ENCODE data around the gene SRGN.

DNA sequence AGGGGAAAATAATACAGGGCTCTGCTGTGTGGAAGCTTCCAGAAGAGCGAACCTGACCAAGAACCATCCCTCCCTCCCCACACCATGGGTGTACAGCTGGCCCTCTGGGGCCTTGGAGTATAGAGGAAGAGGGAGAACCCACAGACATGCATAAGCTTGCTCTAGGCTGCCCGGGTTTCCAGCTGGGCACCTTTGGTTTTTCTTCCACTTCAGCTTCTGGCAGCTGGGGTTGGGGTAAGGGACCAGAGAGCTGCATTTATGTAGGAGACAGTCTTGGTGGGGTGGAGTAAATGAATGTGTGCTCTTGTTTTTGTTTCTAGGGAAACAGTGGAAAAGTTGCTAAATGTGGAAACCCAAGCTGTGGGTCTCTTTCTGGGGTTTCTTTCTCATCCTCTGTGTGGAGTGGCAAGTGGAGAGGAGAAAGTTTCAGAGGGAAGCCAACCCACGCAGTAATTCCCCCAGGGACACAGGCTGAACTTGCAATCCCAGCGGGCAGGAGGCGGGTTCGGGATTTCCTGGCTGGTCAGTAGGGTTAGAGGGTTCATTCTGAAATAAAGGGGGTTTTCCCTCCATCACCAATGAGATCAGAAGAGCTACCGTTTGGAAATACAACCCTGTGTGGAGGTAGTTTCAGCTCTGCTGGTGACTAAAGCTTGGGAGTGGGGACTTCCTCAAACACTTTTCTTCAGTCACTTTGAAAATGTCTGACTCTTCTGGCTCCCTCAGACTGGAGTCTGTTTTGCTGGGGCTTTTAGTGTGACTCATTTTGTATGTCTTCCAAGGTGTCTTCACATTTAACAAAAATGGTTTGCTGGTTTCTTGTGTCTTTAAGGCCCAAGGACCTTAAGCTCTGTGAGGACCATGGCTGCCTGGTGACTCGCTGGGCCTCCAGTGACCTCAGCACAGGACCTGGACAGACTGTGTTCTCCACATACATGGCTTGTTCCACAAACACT is 22.2 kb upstream of the SRGN start:
- TF ChIP-seq, protein P1, sequence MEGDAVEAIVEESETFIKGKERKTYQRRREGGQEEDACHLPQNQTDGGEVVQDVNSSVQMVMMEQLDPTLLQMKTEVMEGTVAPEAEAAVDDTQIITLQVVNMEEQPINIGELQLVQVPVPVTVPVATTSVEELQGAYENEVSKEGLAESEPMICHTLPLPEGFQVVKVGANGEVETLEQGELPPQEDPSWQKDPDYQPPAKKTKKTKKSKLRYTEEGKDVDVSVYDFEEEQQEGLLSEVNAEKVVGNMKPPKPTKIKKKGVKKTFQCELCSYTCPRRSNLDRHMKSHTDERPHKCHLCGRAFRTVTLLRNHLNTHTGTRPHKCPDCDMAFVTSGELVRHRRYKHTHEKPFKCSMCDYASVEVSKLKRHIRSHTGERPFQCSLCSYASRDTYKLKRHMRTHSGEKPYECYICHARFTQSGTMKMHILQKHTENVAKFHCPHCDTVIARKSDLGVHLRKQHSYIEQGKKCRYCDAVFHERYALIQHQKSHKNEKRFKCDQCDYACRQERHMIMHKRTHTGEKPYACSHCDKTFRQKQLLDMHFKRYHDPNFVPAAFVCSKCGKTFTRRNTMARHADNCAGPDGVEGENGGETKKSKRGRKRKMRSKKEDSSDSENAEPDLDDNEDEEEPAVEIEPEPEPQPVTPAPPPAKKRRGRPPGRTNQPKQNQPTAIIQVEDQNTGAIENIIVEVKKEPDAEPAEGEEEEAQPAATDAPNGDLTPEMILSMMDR (IDR thresholded peaks at IDR 0.05; ENCODE audit: poor library complexity, severe bottlenecking): no peak
- no peak for TF ChIP-seq EZH2 (IDR thresholded peaks at IDR 0.05; ENCODE audit: borderline replicate concordance, insufficient read depth, low read length, poor library complexity, severe bottlenecking)
- no peak for TF ChIP-seq SMC3 (conservative IDR thresholded peaks at IDR 0.05; ENCODE audit: poor library complexity)
- TF ChIP-seq MXI1 (conservative IDR thresholded peaks at IDR 0.05; ENCODE audit: poor library complexity, severe bottlenecking): no peak
- no peak for TF ChIP-seq TAF1 (IDR thresholded peaks at IDR 0.05; ENCODE audit: low read depth)

Measured in neural cell (in vitro differentiated cells).